Activated naive CD4-positive, alpha-beta T cell treated with anti-CD3 and anti-CD28 coated beads, Interleukin-2, amount 10 ng/mL, durations not matched to agents 7 days and 5 days (primary cell): Measurements from ENCODE around the gene SETD7.
A peak's percentile ranks its signal among the peaks of the same experiment; 100 is the strongest.

Experiments
- CTCF ChIA-PET: fragments of 350-600 bp; sonication (Branson Sonifier 250); formaldehyde crosslinking; loops from one replicate; lab custom pipeline; 2021; ENCODE audit warnings: antibody characterized with exemption; lab: Charles Lee
- DNase-seq: peaks from one replicate; pipeline ENCODE4 v3.0.0-alpha.2; 2020
- H3K27ac Mint-ChIP-seq: one replicate; pipeline ENCODE4 v1.8.0; 2021; ENCODE audit warnings: mild to moderate bottlenecking, moderate library complexity, mixed read lengths
- H3K27me3 Mint-ChIP-seq: one replicate; pipeline ENCODE4 v1.8.0; 2021; ENCODE audit warnings: mild to moderate bottlenecking, mixed read lengths
- H3K36me3 Mint-ChIP-seq: one replicate; pipeline ENCODE4 v1.8.0; 2021; ENCODE audit warnings: mixed read lengths
- H3K4me1 Mint-ChIP-seq: one replicate; pipeline ENCODE4 v1.8.0; 2021; ENCODE audit warnings: mixed read lengths
- H3K4me3 Mint-ChIP-seq: one replicate; pipeline ENCODE4 v1.8.0; 2021; ENCODE audit warnings: mild to moderate bottlenecking, moderate library complexity, mixed read lengths
- H3K9me3 Mint-ChIP-seq: one replicate; pipeline ENCODE4 v1.8.0; 2021; ENCODE audit warnings: mixed read lengths

The SETD7 gene

GRCh38 chr4:139562067-139562684, 6.2 kb upstream of the SETD7 start:
- Mint-ChIP-seq H3K27me3 (peaks cover 33% of the 10 kb centered on the region), H3K4me3 (no peak overlapping the region), H3K27ac (no peak overlapping the region), H3K9me3 (no peaks in the 10 kb centered on the region), H3K36me3 (no peaks in the 10 kb centered on the region), H3K4me1 (peaks cover 30% of the 10 kb centered on the region)
- no peak for DNase-seq
- CTCF ChIA-PET = no interaction called here

GRCh38 chr4:139560406-139561104, 4.5 kb upstream of the SETD7 start:
- Mint-ChIP-seq H3K27me3 (peaks cover 46% of the 10 kb centered on the region), H3K36me3 (no peaks in the 10 kb centered on the region), H3K27ac (no peak overlapping the region), H3K4me3 (no peak overlapping the region), H3K4me1 (peaks cover 36% of the 10 kb centered on the region), H3K9me3 (no peaks in the 10 kb centered on the region)
- no peak for DNase-seq
- CTCF ChIA-PET = interaction anchor here (1.2 kb wide), 1 partner anchor 97 kb away, joined by 3 read pairs; no protein-coding TSS in a partner anchor

GRCh38 chr4:139559687-139560086, 3.7 kb upstream of the SETD7 start:
- peaks cover 45% of the 10 kb centered on the region for H3K27me3 Mint-ChIP-seq
- H3K9me3 Mint-ChIP-seq = no peaks in the 10 kb centered on the region
- peaks cover 2% of the 10 kb centered on the region for H3K36me3 Mint-ChIP-seq
- DNase-seq = no peak
- H3K4me1 Mint-ChIP-seq = peaks cover 43% of the 10 kb centered on the region
- no peak overlapping the region for H3K27ac Mint-ChIP-seq
- H3K4me3 Mint-ChIP-seq = no peak overlapping the region
- CTCF ChIA-PET = no interaction called here

- Mint-ChIP-seq H3K27ac (no peak overlapping the region), H3K27me3 (peaks cover 39% of the 10 kb centered on the region), H3K9me3 (no peaks in the 10 kb centered on the region), H3K36me3 (peaks cover 2% of the 10 kb centered on the region), H3K4me3 (no peak overlapping the region), H3K4me1 (peaks cover 49% of the 10 kb centered on the region)
- CTCF ChIA-PET = no interaction called here
- no peak for DNase-seq
Observed at GRCh38 chr4:139559089-139559479, 3.1 kb upstream of the SETD7 start.

GRCh38 chr4:139558235-139559088, 2.4 kb upstream of the SETD7 start:
- H3K27ac Mint-ChIP-seq = peak overlapping the region; percentile 42
- DNase-seq = no peak
- CTCF ChIA-PET = interaction anchor here (0.8 to 2.0 kb wide), 2 partner anchors 45 to 92 kb away, joined by 4 read pairs; no protein-coding TSS in a partner anchor
- H3K27me3 Mint-ChIP-seq = peaks cover 39% of the 10 kb centered on the region
- H3K4me1 Mint-ChIP-seq = peaks cover 55% of the 10 kb centered on the region
- H3K9me3 Mint-ChIP-seq = no peaks in the 10 kb centered on the region
- H3K36me3 Mint-ChIP-seq = peaks cover 2% of the 10 kb centered on the region
- no peak overlapping the region for H3K4me3 Mint-ChIP-seq

GRCh38 chr4:139557556-139558110, 1.6 kb upstream of the SETD7 start:
- peaks cover 59% of the 10 kb centered on the region for H3K4me1 Mint-ChIP-seq
- H3K4me3 Mint-ChIP-seq = peak overlapping the region; percentile 99
- peaks cover 39% of the 10 kb centered on the region for H3K27me3 Mint-ChIP-seq
- DNase-seq = no peak
- CTCF ChIA-PET = interaction anchor here (0.6 to 2.0 kb wide), 4 partner anchors 26 to 93 kb away, joined by 3 to 4 read pairs (median 4); no protein-coding TSS in a partner anchor
- peak overlapping the region; percentile 50 for H3K27ac Mint-ChIP-seq
- H3K9me3 Mint-ChIP-seq = no peaks in the 10 kb centered on the region
- H3K36me3 Mint-ChIP-seq = peaks cover 2% of the 10 kb centered on the region

GRCh38 chr4:139556724-139557555, 921 bp upstream of the SETD7 start:
- Mint-ChIP-seq H3K27ac (peak overlapping the region; percentile 95), H3K4me1 (peaks cover 59% of the 10 kb centered on the region), H3K4me3 (peak overlapping the region; percentile 99), H3K36me3 (peaks cover 2% of the 10 kb centered on the region), H3K9me3 (no peaks in the 10 kb centered on the region), H3K27me3 (peaks cover 43% of the 10 kb centered on the region)
- DNase-seq = peak; percentile 69
- CTCF ChIA-PET = interaction anchor here (1.1 to 2.0 kb wide), 3 partner anchors 27 to 100 kb away, joined by 3 to 5 read pairs (median 4); no protein-coding TSS in a partner anchor

- peak overlapping the region; percentile 99 for H3K4me3 Mint-ChIP-seq
- H3K9me3 Mint-ChIP-seq = no peaks in the 10 kb centered on the region
- H3K4me1 Mint-ChIP-seq = peaks cover 55% of the 10 kb centered on the region
- peaks cover 2% of the 10 kb centered on the region for H3K36me3 Mint-ChIP-seq
- DNase-seq = no peak
- peak overlapping the region; percentile 95 for H3K27ac Mint-ChIP-seq
- peaks cover 43% of the 10 kb centered on the region for H3K27me3 Mint-ChIP-seq
- CTCF ChIA-PET = no interaction called here
Observed at GRCh38 chr4:139555705-139556070, 331 bp downstream of the SETD7 start.

GRCh38 chr4:139554893-139555704, 920 bp downstream of the SETD7 start:
- H3K36me3 Mint-ChIP-seq = peaks cover 2% of the 10 kb centered on the region
- no peaks in the 10 kb centered on the region for H3K9me3 Mint-ChIP-seq
- DNase-seq = peak; percentile 91
- H3K4me1 Mint-ChIP-seq = peaks cover 49% of the 10 kb centered on the region
- CTCF ChIA-PET = interaction anchor here (0.7 to 1.3 kb wide), 2 partner anchors 24 to 259 kb away, joined by 3 to 4 read pairs; no protein-coding TSS in a partner anchor
- H3K27ac Mint-ChIP-seq = peak overlapping the region; percentile 95
- H3K27me3 Mint-ChIP-seq = peaks cover 43% of the 10 kb centered on the region
- peak overlapping the region; percentile 95 for H3K4me3 Mint-ChIP-seq

- peaks cover 48% of the 10 kb centered on the region for H3K4me1 Mint-ChIP-seq
- CTCF ChIA-PET = interaction anchor here (0.7 to 1.3 kb wide), 3 partner anchors 23 to 258 kb away, joined by 3 to 4 read pairs (median 3); no protein-coding TSS in a partner anchor
Observed at GRCh38 chr4:139554642-139554892, 1.5 kb downstream of the SETD7 start.

GRCh38 chr4:139553751-139554641, 2.0 kb downstream of the SETD7 start:
- H3K27me3 Mint-ChIP-seq = peaks cover 34% of the 10 kb centered on the region
- CTCF ChIA-PET = interaction anchor here (0.7 to 1.3 kb wide), 5 partner anchors 22 to 258 kb away, joined by 3 to 4 read pairs (median 4); no protein-coding TSS in a partner anchor
- peak overlapping the region; percentile 95 for H3K27ac Mint-ChIP-seq
- H3K4me3 Mint-ChIP-seq = peak overlapping the region; percentile 95
- H3K36me3 Mint-ChIP-seq = peaks cover 2% of the 10 kb centered on the region
- no peaks in the 10 kb centered on the region for H3K9me3 Mint-ChIP-seq
- no peak for DNase-seq
- peaks cover 47% of the 10 kb centered on the region for H3K4me1 Mint-ChIP-seq

More at GRCh38 chr4:139554642-139554892, 1.5 kb downstream of the SETD7 start:
- peak overlapping the region; percentile 95 for H3K27ac Mint-ChIP-seq
- H3K9me3 Mint-ChIP-seq = no peaks in the 10 kb centered on the region
- peaks cover 2% of the 10 kb centered on the region for H3K36me3 Mint-ChIP-seq
- peaks cover 39% of the 10 kb centered on the region for H3K27me3 Mint-ChIP-seq
- H3K4me3 Mint-ChIP-seq = peak overlapping the region; percentile 95
- no peak for DNase-seq
